Amniotic stem cell (primary cell): ENCODE measurements around the gene KIF20B.

Experiments
- DNase-seq: peaks from one replicate; lab custom pipeline; 2025; lab: John Stamatoyannopoulos, UW

The KIF20B gene, protein sequence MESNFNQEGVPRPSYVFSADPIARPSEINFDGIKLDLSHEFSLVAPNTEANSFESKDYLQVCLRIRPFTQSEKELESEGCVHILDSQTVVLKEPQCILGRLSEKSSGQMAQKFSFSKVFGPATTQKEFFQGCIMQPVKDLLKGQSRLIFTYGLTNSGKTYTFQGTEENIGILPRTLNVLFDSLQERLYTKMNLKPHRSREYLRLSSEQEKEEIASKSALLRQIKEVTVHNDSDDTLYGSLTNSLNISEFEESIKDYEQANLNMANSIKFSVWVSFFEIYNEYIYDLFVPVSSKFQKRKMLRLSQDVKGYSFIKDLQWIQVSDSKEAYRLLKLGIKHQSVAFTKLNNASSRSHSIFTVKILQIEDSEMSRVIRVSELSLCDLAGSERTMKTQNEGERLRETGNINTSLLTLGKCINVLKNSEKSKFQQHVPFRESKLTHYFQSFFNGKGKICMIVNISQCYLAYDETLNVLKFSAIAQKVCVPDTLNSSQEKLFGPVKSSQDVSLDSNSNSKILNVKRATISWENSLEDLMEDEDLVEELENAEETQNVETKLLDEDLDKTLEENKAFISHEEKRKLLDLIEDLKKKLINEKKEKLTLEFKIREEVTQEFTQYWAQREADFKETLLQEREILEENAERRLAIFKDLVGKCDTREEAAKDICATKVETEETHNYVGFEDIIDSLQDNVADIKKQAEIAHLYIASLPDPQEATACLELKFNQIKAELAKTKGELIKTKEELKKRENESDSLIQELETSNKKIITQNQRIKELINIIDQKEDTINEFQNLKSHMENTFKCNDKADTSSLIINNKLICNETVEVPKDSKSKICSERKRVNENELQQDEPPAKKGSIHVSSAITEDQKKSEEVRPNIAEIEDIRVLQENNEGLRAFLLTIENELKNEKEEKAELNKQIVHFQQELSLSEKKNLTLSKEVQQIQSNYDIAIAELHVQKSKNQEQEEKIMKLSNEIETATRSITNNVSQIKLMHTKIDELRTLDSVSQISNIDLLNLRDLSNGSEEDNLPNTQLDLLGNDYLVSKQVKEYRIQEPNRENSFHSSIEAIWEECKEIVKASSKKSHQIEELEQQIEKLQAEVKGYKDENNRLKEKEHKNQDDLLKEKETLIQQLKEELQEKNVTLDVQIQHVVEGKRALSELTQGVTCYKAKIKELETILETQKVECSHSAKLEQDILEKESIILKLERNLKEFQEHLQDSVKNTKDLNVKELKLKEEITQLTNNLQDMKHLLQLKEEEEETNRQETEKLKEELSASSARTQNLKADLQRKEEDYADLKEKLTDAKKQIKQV (N-terminal part only)

DNA sequence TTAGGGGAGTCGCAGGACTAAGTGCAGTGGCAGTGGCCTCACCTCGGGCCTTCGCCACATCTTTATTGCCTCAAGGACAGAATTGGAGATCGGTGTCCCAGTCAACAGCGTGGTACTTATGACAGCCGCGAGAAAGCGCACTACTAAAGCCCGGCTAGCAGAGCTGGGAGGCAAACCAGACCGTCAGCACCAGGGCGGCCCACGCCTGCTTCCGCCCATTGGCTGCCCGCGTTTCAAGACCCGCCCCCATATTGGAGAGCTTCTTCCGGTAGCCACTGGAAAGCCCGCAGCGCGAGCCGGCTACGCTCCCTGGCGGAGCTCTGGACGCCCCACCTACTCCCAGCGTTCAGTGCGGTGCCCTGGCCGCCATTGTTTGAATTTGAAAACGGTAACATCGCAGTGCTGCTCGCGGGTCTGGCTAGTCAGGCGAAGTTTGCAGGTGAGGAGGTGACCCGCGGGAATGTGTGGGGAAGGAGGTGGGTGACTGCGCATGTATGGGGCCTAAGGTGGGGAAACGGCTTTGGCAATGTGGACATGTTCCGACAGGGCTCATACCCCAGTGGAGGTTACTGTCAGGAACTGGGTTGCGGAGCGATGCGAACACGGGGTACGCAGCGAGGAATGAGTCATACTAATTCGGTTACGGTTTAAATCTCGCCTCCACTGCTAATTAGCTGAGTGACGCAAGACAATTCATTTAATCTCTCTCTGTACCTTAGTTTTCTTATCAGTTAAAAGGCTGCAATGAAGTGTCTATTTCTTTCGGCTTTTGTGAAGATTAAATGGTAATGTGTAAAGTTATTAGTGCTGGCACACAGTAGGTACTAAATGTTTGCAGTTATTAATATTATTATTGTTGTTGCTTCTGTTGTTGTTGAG lies at the start of gene KIF20B:
Gene KIF20B (plus strand): TSS at position 349 of the 879 bp plus-strand sequence. CDS start 3,705 bp downstream, outside the sequence.
- peak; percentile 95 for DNase-seq

DNA sequence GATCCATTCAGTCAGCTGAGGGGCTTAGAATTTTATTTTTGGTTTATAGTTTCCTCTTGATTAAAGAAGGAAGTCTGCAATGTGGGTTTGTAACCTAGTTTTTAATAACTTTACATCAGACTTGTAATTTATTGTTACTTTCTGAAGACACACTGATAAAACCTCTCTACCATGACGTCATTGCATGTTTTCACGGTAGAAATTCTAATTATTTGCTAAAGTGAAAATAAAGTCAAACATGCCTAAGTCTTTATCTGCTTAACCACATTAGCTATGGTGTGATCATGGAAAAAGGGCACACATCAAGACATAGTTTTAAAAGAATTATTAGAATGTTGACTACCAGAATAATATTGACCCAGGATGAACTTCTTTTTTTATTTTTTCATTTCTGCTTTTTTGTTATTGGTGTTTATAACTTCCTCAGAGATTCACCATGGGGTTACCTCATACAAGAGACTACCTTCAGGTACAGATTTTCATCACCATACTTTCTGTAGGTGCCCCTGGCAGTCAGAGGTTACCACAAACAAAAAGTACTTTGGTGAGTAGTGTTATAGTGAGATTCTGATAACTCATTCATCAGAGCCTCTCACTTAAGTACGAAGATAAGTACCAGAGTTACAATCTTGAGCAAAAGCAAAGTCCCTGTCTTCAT lies 49.3 kb upstream of the KIF20B start:
- no peak for DNase-seq

DNA sequence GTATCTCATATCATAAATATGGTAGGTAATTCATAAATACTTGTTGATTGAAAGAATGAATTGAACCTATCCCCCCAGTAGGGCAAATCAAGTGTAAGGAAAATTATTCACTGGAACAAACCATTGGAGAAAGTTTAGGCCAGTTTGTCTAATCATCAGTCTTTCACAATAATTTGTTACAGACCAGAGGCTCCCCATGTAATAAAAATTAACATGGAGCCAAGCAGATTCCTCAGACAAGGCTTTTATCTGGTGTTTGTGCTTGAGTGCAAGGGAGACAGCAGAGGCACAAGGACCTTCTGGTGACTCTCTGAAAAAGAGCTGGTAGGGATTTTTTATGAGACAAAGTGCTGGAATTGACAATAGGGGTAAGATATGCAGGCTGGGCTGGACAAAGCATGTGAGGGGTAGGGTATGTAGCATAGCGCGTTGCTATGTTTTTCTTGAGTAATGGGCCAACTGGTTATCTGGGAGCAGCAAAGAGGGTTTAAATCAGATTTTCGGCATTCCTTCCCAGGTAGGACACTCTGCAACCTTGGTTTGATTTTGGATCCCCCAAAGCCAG lies 48.5 kb upstream of the KIF20B start:
- DNase-seq: no peak

DNA sequence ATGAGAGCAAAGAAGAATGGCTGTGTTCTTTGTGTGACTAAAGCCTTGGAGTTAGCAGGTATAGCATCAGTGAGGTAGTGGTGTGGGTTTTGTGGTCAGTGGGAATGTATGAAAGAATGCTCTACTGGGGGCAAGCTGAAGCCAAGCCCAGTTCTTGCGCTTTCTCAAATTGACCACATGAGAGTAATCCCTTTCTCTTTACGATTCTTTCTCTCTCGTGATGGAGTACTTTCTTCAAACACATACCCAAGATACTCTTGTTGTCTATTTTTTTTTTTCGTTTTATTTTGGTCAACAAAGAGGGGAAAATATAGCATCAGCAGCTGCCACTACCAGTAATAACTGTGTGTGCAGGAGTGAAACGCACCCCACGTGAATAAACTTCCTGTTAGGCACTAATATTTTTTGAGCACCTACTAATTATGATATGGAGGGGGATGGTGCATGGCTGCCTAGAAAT lies 48.0 kb upstream of the KIF20B start:
- no peak for DNase-seq

DNA sequence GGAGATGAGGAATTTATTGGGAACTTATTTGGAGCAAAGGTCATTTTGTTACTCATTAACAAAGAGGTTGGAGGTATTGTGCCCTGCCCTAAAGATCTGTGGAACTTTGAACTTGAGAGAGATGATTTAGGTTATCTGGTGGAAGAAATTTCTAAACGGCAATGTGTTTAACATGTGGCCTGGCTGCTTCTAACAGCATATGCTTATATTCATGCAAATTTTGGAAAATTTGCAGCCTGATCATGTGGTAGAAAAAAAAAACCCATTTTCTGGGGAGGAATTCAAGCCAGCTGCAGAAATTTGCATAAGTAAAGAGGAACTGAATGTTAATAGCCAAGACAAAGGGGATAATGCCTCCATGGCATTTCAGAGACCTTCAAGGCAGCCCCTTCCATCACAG lies 45.7 kb upstream of the KIF20B start:
- no peak for DNase-seq

DNA sequence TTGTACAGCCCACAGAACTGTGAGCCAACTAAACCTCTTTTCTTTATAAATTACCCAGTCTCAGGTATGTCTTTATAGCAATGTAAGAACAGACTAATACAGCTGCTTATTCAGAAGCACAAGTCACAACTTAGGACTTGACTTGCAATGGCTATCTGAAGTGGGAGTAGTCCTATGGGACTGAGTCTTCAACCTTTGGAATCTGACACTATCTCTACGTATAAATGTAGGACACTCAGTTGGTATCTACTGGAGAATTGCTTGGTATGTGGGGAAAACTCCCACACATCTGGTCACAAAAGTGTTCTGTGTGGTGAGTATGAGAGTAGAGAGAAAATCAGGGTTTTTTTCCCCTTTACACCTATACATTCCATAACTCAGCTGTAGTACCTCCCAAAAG lies 44.1 kb upstream of the KIF20B start:
- no peak for DNase-seq

DNA sequence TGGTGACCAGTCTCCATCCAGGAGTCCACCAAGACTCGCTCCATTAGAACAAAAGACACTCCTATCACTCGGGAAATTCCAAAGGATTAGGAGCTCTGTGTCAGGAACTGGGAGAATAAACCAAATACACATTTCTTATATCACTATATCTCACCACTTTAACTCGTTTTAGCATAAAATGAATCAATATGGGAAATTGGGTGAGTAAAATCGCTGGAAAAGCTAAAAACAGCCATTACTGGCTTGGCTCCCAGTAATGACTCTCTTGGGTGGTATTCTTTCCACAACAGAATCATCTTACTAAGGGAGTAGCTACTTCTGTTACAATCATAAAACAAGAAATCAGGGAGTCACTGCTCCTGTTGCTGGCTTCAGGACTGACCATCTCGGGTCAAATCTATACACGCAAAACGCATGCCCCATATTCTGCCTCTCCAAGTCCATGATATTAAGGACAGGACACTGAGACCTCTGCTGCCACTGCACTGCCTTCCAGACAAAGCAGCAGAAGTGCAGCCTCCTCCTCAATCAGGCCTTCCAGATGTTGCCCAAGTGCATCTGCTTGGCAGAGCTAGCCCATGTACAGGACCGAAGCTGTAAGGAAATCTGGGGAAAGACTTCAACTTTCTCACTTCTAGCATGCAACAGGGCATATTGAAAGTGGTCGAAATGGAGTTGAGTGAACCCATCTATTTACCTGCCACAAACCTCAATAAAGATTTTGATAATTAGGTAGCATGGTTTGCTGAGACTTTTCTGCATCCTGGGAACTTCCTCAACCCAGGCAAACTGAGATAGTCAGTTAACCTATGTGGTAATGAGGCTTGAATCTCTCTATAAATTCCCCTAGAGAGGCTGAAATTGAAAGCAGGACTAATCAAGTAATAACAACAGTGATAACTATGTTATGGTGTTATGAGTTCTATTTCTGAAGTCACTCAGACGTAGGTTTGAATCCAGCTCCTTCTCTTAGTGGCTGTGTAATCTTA lies 42.0 kb upstream of the KIF20B start:
- DNase-seq: peak; percentile 63

DNA sequence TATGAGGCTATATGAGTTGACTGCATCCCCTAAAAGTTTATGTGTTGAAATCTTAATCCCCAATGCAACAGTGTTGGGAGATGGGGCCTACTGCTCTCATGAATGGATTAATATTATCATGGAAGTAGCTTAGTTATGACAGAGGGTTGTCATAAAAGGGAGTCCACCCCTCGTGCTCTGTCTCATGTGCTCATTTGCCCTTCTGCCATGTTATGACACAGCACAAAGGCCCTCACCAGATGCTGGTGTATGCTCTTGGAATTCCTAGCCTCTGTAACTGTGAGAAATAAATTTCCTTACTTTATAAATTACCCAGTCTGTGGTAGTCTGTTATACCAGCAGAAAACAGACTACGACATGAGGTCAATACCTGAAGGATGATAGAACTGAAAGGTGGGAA lies 38.8 kb upstream of the KIF20B start:
- no peak for DNase-seq

DNA sequence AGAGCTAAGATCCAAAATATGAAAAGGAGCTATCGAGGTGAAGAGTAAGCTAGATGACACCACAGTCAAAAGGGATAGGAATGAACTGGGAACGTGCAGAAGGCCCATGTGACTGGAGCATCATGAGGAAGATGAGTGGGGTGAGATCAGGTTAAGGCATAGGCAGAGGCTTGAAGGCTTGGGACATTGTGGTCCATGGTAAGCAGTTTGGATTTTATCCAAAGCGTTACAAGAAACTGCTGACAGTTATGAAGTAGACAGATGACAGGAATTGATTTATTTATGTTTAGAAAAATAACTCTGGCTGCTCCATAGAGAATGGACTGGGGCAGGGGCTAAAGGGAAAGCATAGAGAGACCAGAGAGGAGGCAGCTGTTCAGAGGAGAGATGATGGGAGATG lies 38.2 kb upstream of the KIF20B start:
- no peak for DNase-seq

DNA sequence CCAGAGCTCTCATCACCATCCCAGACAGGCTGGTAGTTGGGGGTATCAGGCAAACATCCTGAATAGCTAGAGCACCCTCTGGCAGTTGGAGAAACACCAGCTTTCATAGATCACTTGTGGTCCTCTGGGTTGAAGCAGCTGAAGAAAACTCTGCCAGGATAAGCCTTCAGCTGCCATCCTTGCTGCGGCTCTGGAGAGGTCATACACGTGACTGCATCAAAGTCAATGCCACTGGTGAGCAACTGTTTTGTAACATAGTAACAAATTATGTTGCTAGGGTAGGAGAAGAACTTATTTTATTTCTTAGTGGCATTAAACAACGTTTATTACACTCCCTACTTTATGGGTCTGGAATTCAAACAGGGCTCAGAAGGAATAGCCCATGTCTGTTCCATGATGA lies 37.2 kb upstream of the KIF20B start:
- no peak for DNase-seq

DNA sequence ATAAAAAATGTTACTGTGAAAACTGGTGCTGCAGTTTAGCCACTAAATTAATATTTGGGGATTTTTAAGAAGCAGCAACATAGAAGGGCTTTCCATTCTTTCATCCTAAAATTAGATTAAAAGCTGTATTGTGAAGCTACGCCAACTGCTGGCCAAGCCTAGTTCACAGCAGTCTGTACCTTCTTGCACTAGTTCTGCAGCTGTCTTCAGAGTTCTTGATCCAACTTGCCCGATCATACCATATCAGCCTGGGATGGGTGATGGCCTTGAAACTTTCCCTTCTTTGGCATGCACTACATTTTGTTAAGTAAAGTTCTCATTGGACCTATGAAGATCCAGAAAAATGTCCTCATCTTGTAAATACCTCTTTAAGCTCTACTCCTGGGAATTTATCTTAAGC lies 36.1 kb upstream of the KIF20B start:
- DNase-seq: no peak

DNA sequence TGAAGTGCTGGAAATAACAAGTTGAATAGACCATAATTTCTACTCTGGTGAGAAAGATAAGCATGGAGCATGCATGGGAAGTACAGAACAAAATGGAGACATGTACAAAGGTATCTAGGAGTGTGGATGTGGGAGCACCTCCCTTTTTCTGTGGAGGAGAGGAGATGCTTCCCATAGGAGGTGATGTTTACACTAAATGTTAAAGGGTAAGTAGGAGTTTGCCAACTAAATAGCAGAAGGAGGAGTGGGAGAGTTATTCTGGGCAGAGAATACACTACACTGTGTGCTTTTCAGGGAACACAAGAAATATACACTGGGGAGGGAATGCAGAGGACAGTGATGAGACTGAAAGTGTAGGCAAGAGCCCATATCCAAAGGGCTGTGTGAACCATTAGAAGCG lies 35.3 kb upstream of the KIF20B start:
- DNase-seq: no peak

DNA sequence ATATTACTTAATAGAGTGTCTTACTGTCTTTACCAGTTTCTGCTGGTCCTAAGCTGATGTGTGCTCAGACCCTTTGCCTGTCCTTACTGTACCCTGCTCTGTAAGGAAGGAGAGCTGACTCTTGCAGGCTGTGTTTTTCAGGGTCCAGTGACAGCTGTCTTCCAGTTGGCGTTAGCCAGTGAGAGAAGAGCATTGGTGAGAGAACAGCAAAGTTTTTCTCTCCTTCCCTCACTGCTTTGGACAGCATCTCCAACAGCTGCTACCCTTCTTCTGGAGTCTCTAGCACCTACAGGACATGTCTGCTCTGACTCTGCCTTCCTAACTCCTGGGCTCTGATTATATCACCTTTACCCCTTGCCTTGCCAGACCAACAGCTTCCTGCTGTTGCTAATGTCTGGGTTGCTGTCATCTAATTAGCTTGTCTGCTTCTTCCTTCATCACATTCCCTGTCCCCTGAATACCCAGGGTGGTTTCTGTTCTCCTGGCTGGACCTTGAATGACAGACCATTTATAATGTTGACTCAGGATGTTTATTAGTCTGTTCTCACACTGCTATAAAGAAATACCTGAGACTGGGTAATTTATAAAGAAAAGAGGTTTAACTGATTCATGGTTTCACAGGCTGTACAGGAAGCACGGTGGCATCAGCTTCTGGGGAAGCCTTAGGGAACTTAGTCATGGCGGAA lies 32.9 kb upstream of the KIF20B start:
- DNase-seq: no peak

DNA sequence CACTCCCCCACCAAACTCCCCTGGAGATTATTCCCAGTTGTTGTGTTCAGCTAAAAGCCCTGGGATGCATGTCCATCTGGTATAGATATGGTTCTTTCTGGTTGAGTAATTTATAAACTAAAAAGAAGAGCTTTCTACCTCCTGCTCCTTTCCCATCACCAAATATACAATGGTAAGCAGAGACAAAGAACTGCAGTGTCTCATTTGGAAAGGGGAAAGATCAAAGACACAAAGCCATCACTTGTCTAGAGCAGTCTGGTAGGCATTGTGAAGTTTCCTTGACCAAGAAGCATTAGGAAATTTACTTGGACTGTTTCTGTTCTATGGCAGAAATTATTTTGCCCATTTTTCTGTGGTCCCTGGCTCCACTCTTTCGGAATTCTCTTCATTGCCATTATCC lies 31.4 kb upstream of the KIF20B start:
- no peak for DNase-seq

DNA sequence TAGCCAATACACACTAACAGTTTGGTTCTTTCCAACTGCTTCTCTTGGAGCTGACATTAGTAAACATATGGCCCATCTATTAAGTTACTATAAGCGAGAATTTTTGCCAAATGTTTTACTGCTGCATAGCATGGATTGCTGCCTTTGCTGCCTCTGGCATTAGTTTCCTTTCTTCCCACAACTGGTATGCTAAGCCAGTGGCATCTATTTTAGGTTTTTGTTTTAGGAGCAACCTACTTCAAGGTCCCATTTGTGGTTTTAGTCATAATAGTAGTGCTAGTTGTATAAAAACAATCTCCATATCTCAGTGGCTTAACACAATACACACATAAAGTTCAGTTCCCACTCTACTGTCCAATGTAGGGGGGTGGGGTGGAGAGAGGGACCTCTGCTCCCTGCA lies 30.5 kb upstream of the KIF20B start:
- DNase-seq: no peak

DNA sequence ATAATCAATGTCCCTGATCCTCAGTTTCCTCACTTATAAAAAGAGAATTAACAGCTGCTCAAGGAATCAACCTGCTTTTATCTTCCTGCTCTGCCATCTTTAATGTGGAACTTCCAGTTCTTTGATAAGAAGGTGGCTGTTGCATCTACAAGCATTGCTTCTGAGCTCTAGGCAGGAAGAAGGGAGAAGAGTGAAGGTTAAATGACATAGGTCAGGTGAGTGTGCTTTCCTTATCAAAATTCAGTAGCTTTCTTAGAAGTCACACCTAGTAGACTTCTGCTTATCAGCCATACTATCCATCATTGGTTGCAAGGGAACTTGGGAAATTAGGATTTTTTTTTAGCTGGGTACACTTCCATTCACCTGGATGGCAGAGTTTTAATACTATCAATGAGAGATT lies 24.0 kb upstream of the KIF20B start:
- no peak for DNase-seq

DNA sequence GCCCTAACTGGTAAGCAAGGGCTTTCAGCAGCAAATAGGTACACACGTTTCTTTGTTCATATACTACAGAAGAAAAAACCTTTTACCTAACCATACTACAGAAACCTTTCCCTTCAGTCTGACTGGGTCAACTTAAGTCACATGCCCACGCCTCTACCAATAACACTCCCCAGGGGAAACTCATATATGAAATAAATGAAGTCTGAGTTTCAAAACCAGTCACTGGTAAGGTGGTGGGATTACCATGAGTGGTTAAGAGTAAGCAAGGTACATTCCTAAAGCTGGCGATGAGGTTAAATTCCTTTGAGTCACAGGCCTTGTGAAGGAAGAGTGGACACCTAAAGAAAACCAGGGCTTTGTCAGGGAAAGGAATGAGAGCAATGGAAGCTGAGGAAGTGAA lies 21.4 kb upstream of the KIF20B start:
- DNase-seq: no peak

DNA sequence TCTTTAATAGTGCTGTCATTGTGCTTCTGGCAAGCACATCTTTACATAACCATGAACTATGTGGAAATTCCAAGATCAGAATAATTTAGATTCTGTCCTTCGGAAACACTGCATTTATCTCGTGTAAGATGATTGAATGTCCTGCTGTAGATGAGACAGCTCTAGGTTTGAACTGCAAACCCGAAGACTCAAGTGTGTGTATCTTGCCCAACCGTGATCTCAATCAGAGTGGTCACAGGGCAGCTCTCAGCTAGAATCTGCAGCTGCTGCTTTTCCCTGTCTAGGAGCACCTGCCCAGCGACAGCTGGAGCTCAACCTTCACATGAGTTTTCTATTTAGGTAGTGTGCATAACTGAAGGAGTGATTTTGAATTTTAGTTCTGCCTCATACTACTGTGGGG lies 17.5 kb upstream of the KIF20B start:
- DNase-seq: no peak

DNA sequence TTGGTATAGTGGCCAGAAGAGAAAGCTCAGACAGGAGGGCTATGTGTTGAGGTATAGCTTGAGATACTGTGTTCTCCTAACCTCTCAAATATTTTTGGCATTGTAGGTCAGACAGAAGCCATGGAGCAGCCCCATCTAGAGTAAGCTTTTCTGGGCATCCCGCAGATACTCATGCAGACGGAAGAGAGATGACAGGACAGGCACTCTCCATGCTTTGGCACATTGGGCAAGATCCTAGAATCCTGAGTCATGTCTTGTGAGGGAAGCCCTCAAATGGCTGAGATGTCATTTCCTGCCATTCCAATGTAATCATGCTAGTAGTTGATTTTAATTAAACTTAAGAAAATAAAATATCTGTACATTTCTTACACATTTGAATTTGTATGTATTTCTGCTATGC lies 16.8 kb upstream of the KIF20B start:
- no peak for DNase-seq
